GM21528 (cell line): ENCODE measurements around the gene SULT1C3.

Experiments
- ATAC-seq: cut with Tn5 transposase; IDR thresholded peaks from one replicate; pipeline ENCODE4 v1.9.1; 2021; ENCODE audit warnings: mild to moderate bottlenecking, moderate library complexity; ENCODE audit not compliant: unreplicated experiment, low FRiP score

The SULT1C3 gene

GRCh38 chr2:108239786-108240185, at the start of gene SULT1C3:
Gene SULT1C3 (plus strand): TSS chr2:108239968. CDS start chr2:108247195, 7,227 bp downstream.
- ATAC-seq: no peak

DNA sequence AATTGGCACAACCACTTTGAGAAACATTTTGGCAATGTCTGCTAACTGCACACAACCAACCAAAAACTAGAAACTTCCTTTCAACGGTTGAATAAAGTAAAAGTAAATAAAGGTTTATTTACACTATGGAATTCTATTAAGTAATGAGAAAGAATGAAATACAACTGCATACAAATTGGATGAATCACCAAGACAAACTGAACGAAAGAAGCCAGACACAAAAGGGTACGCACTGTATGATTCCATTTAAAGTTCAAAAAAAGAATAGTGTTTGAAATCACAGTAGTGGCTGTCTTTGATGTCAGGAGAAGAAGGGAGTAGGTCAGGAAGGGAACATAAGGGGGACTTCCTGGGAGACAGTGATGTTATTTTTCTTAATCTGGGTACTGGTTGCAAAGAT, 46.5 kb upstream of the SULT1C3 start:
- no peak for ATAC-seq

DNA sequence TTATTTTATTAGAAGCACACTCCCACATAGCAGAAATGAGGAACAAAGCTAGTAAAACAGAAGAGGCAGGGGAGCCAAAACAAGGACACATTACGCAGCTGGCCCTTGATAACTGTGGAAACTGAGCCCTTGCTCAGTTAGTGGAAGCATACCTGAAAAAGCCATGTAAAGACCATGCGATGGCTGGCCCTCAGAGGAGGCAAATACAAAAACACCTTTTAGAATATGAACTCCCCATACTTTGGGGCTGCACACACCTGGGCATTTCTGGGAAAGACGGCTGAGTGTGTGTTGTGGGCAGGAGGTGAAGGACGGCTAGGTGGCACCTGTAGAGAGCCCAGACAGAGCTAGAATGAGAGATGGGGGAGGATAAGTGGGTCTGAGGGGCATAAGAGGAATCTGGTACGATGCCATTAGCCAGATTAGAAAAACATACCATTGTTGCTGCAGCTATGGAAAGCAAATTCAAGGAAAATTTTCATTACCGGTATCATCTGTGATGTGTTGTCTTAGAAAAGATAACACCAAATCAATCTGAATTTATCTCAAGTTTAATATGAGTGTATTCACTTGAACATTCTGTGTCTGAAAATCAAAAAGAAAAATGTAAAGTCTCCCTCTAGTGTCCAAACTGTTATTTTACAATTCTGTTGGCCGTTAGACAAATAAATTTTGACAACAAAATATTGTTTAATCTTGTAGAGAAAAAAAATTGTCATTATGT, 45.2 kb upstream of the SULT1C3 start:
- ATAC-seq: no peak

- no peak for ATAC-seq
These were observed 44.7 kb upstream of the SULT1C3 start for GRCh38 chr2:108195133-108195439.

- no peak for ATAC-seq
These were observed 40.0 kb upstream of the SULT1C3 start for GRCh38 chr2:108199726-108200125.

DNA sequence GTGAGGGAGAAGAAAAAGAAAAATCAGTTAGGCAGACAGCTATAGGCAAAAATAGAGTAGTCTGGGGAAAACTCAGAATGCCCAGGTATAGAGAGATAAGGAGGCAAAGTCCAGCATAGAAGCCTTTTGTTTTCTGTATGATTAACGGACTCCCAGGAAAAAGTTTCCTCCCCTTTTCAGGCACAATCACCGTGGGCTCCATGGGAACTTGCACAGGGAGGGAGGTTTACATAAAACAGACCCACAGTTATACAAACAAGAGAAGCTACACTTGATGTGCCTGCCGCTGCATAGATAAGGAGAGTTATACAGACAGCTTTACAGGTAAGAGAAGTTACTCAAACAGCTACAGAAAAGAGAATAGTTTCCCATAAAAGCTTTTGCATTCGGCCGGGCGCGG, 39.2 kb upstream of the SULT1C3 start:
- no peak for ATAC-seq

DNA sequence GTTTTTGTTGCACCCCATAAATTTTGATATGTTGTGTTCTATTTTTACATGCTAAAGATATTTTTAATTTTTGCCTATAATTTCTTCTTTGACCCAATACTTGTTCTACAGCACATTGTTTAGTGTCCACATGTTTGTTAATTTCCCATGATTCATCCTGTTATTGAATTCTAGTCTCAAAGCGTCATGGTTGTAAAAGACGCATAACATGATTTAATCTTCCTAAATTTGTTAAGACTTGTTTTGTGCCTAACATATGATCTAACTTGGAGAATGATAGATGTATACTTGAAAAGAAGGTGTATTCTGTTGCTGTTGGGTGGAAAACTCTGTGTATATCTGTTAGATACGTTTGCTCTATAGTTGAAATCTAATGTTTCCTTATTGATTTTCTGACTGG, 27.1 kb upstream of the SULT1C3 start:
- no peak for ATAC-seq

DNA sequence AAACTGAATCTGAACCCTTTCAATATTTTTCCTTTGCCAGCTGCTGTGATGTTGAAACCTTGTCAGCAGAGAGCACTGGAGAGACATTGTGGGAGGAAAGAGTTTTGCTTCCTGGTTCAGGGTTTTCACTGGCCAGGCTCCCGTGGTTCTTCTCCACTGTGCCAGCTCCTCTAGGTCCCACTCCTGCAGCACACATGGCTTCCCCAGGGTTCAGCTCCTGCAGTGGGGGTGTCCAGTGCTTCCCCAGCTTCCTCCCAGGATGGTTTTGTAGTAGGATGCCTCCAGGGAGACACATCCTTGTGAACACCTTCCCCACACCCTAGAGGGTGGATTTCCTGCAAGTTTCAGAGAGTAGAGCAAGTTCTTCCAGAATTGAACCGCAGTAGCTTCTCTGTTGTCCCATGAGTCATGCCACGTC, 24.0 kb upstream of the SULT1C3 start:
- no peak for ATAC-seq

DNA sequence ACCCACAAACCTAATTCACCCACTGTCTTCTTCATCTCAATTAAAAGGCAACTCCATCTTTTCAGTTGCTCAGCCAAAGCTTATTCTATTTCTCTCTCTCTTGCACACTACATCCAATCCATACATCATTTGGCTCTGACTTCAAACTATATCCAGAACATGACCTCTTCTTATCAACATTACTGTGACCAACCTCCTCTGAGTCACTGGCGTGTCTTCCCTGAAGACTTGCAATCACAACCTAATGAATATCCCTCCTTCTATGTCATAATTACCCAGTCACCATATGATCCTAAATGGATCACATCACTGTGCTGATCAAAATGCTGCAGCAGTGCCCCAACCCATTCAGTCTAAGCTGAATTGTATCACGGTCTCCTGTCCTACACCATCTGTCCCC, 22.6 kb upstream of the SULT1C3 start:
- no peak for ATAC-seq

- ATAC-seq: no peak
These were observed 20.1 kb upstream of the SULT1C3 start for GRCh38 chr2:108219688-108220087.

DNA sequence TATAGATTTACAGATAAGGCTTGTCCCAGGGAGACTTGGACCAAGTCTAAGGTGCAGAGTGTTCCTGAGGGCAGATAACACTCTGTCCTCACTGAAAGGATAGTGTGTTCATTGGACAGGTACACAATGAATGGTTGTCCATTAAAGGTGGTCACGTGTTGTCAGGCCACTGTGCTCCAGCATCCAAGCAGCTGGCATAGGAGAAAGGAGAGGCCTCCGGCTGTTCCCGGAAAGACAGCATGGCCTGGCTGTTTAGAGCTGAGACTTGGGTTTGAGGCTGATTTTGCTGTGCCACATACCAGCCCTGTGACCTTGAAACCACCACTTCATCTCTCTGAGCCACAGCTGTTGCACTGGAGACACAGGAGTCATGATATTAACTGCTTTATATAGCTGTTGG, 19.6 kb upstream of the SULT1C3 start:
- ATAC-seq: no peak

GRCh38 chr2:108220942-108221541, 18.7 kb upstream of the SULT1C3 start:
- no peak for ATAC-seq

DNA sequence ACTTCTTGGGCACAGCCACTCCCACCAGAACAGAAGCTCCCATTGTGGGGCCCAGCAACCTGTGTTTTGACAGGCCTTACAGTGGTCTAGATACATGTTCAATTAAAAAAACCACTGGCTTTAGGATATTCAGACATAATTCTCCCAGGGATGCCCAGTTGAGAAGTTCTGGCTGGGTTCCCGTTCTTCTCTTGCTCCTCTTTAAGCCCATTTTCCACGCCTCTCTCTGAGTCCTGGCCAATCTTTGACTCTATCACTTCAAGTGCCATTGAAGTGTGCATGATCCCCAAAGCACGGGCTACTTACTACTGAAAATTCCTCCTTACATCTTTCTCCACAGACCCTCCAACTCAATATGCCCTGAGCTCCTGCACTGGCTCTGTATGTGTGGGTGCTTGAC, 17.5 kb upstream of the SULT1C3 start:
- no peak for ATAC-seq

- ATAC-seq: no peak
These were observed 16.2 kb upstream of the SULT1C3 start for GRCh38 chr2:108223573-108223972.

GRCh38 chr2:108224022-108224421, 15.7 kb upstream of the SULT1C3 start:
- ATAC-seq: no peak

DNA sequence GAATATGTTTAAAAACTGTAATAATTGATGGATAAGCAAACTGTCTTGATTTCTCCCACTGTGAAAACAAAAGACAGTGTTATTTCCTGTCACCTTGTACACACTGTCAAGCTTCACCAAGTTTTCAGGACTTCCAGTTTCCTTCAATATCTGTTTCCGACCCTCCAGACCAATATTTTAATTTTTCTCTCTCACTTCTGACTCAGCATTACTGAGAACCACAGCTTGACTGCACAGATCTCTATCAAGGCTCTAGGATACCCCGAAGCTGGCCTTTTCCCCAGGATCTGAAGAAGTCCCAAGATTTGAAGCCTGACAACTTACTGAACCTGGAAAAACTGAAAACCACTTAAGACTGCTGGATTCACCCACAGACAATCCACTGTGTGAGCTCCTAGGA, 13.2 kb upstream of the SULT1C3 start:
- ATAC-seq: no peak

- ATAC-seq: no peak
These were observed 11.8 kb upstream of the SULT1C3 start for GRCh38 chr2:108228006-108228405.

- no peak for ATAC-seq
These were observed 11.2 kb upstream of the SULT1C3 start for GRCh38 chr2:108228537-108228936.

DNA sequence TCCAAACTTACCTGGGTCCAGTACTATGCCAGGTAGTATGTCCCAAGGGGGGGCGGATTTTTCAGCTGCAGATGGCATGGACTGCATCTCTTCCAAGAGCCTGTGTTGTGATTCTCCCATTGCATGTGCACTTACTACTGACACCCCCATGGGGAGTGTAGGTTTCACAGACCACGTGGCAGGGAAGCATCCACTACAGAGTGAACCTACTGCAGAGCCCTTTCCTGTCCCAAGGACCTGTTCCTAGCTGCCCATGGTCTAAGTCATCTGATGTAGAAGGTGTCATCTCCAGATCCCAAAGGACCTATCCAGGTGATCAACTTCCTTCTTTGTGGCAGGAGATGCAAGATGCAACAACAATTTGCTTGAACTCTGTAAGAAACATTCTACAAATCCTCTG, 9.9 kb upstream of the SULT1C3 start:
- no peak for ATAC-seq

DNA sequence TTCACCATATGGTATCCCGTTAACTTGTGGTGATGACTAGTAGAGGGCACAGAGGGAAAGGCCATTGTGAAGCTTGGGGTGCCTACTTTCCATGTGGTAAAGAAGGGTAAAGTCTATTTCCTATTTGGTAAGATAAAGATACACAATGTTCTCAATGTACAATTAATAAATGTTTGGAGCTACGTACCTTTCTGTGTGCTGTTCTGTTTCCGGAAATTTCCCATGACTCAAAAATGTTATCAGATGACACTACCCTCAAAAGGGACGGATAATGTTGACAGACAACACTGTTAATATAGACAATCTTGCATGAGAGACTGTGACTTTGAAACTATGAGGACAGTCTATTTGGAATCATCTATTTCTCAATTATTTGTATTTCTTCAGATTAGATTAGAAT, 4.2 kb upstream of the SULT1C3 start:
- no peak for ATAC-seq

- ATAC-seq: no peak
These were observed 3.0 kb upstream of the SULT1C3 start for GRCh38 chr2:108236676-108237335.

GRCh38 chr2:108240966-108241365, 1.2 kb downstream of the SULT1C3 start:
- no peak for ATAC-seq
